DND-41 (cell line): Measurements from ENCODE around the gene ZBED1.
A peak's percentile ranks its signal among the peaks of the same experiment; 100 is the strongest.

ENCODE experiments used
- ATAC-seq: fragments of 200-7000 bp; cut with Tn5 transposase; 3 replicates; pipeline ENCODE4 v1.9.1; 2021; ENCODE audit warnings: low read depth; ENCODE audit not compliant: insufficient read depth
- DNase-seq: peaks from one replicate; pipeline ENCODE4 v3.0.0-alpha.2; 2020
- H2AFZ ChIP-seq: 2 replicates; pipeline ENCODE4 v1.6.0; 2012; ENCODE audit warnings: low read depth, low read length
- H3K27ac ChIP-seq: 2 replicates; pipeline ENCODE4 v1.5.1; 2012; ENCODE audit warnings: low read length, inconsistent platforms
- H3K27me3 ChIP-seq: fragments of 200-600 bp; sonication (generic); 2 replicates; pipeline ENCODE4 v1.6.0; 2012; ENCODE audit warnings: low read length, mild to moderate bottlenecking, inconsistent platforms; ENCODE audit not compliant: insufficient read depth, poor library complexity
- H3K36me3 ChIP-seq: 2 replicates; pipeline ENCODE4 v1.5.1; 2012; ENCODE audit warnings: low read length, inconsistent platforms; ENCODE audit not compliant: insufficient read depth
- H3K4me1 ChIP-seq: 2 replicates; pipeline ENCODE4 v1.5.1; 2012; ENCODE audit warnings: mild to moderate bottlenecking, low read length; ENCODE audit not compliant: insufficient read depth
- H3K4me2 ChIP-seq: 2 replicates; pipeline ENCODE4 v1.6.0; 2012; ENCODE audit warnings: mild to moderate bottlenecking, moderate library complexity, low read length, inconsistent platforms; ENCODE audit not compliant: insufficient read depth
- H3K4me3 ChIP-seq, 2 experiments: fragments of 200-600 bp in 1 of 2; shearing (Covaris generic) in 1 of 2; 2 replicates each; pipeline ENCODE4 v1.5.1; 2012 to 2016; ENCODE audit warnings: inconsistent platforms in 2 of 2, low read length in 2 of 2, mild to moderate bottlenecking in 2 of 2, low read depth in 1 of 2, moderate library complexity in 1 of 2
- H3K79me2 ChIP-seq: 2 replicates; pipeline ENCODE4 v1.6.0; 2012; ENCODE audit warnings: low read length, inconsistent platforms; ENCODE audit not compliant: insufficient read depth
- H3K9ac ChIP-seq: 2 replicates; pipeline ENCODE4 v1.6.0; 2012; ENCODE audit warnings: low read depth, mild to moderate bottlenecking, inconsistent platforms, low read length, moderate library complexity
- H3K9me3 ChIP-seq: 2 replicates; pipeline ENCODE4 v1.5.1; 2012; ENCODE audit warnings: low read length, moderate library complexity, mild to moderate bottlenecking, inconsistent platforms; ENCODE audit not compliant: insufficient read depth, severe bottlenecking
- H4K20me1 ChIP-seq: 2 replicates; pipeline ENCODE4 v1.6.0; 2012; ENCODE audit warnings: low read length; ENCODE audit not compliant: insufficient read depth
- EZH2 ChIP-seq: IDR thresholded peaks from 3 replicates; pipeline ENCODE4 v1.6.1; 2012; ENCODE audit warnings: borderline replicate concordance, low read depth, mild to moderate bottlenecking, moderate library complexity, low read length, inconsistent platforms; ENCODE audit not compliant: severe bottlenecking
- TF ChIP-seq, protein P1 (sequence below): IDR thresholded peaks from 2 replicates; pipeline ENCODE4 v1.5.1; 2012; ENCODE audit warnings: borderline replicate concordance, low read length, moderate library complexity, mild to moderate bottlenecking; ENCODE audit not compliant: poor library complexity, severe bottlenecking; ENCODE audit errors: extremely low read depth

Gene ZBED1

GRCh38 chrX:2501559-2502102 is 855 bp upstream of the ZBED1 start:
- TF ChIP-seq, protein P1, sequence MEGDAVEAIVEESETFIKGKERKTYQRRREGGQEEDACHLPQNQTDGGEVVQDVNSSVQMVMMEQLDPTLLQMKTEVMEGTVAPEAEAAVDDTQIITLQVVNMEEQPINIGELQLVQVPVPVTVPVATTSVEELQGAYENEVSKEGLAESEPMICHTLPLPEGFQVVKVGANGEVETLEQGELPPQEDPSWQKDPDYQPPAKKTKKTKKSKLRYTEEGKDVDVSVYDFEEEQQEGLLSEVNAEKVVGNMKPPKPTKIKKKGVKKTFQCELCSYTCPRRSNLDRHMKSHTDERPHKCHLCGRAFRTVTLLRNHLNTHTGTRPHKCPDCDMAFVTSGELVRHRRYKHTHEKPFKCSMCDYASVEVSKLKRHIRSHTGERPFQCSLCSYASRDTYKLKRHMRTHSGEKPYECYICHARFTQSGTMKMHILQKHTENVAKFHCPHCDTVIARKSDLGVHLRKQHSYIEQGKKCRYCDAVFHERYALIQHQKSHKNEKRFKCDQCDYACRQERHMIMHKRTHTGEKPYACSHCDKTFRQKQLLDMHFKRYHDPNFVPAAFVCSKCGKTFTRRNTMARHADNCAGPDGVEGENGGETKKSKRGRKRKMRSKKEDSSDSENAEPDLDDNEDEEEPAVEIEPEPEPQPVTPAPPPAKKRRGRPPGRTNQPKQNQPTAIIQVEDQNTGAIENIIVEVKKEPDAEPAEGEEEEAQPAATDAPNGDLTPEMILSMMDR = no peak
- TF ChIP-seq EZH2 = no peak
- Histone ChIP-seq H3K79me2 (peaks cover 37% of the 10 kb centered on the region), H2AFZ (no peak overlapping the region; the same call in 1 of the 2 replicates), H3K9me3 (no peaks in the 10 kb centered on the region), H4K20me1 (no peaks in the 10 kb centered on the region), H3K4me2 (peak overlapping the region; percentile 51), H3K9ac (peak overlapping the region; percentile 98; the same call in 1 of the 2 replicates), H3K4me3 (peak overlapping the region in 1 of 2 experiments; percentile 96; a peak in 1 of 4 replicates), H3K27me3 (no peaks in the 10 kb centered on the region), H3K4me1 (peaks cover 32% of the 10 kb centered on the region), H3K36me3 (peaks cover 4% of the 10 kb centered on the region; the same call in 1 of the 2 replicates), H3K27ac (no peak overlapping the region)
- DNase-seq (no peak), ATAC-seq (no peak)

DNA sequence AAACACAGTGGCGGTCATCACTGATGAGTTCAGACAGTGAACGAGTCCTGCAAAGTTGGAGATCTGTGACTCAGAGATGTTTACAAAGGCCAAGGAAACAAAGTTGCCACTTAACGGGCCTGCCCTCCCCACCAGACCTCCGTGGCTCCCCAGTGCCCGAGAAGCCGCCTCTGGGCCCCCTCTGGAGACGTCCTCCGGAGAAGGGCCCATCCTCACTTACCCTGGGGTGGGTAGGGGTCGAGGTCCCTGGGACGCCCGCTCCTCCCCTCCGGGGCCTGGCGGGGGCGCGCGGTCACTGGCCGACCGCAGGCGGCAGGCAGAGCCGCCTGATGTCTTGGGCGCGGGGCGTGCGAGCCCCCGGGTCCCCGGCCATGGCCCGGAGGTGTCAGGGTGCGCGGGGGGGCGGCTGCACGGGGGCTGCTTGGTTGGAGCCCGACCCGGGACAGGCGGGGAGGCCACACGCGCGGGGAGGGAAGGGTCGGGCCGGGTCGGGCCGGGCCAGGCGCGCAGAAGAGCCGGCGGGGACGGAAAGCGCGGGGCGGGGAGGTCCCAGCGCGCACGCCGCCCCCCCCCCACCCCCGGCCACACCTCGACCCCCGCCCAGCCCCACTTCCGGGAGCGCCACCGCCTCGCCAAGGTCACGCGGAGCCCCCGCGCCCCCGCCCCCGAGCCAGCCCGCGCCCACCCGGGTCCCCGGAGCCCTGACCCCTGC is 529 bp downstream of the ZBED1 start:
- peaks cover 14% of the 10 kb centered on the region for H3K36me3 ChIP-seq
- peak overlapping the region; percentile 88 for H2AFZ ChIP-seq
- H3K4me3 ChIP-seq = peak overlapping the region; percentile 93 to 96
- DNase-seq (peak; percentile 70), ATAC-seq (peak; percentile 68)
- no peaks in the 10 kb centered on the region for H3K27me3 ChIP-seq
- H3K27ac ChIP-seq = peak overlapping the region; percentile 80
- peak overlapping the region; percentile 98 for H3K9ac ChIP-seq
- peak overlapping the region; percentile 89 for H3K4me2 ChIP-seq
- TF ChIP-seq, protein P1 = no peak
- no peak for TF ChIP-seq EZH2
- H4K20me1 ChIP-seq = peaks cover 4% of the 10 kb centered on the region; the same call in 1 of the 2 replicates
- peaks cover 50% of the 10 kb centered on the region for H3K79me2 ChIP-seq
- H3K4me1 ChIP-seq = peaks cover 32% of the 10 kb centered on the region
- H3K9me3 ChIP-seq = no peaks in the 10 kb centered on the region

GRCh38 chrX:2499507-2499906 is 1.3 kb downstream of the ZBED1 start:
- TF ChIP-seq EZH2 = no peak
- TF ChIP-seq, protein P1 = no peak
- H3K4me2 ChIP-seq = peak overlapping the region; percentile 89
- peaks cover 14% of the 10 kb centered on the region for H3K36me3 ChIP-seq
- DNase-seq = no peak
- H2AFZ ChIP-seq = 0 out of 2 replicates have a peak overlapping the region, but pooled peaks have one; percentile 13
- H3K4me1 ChIP-seq = peaks cover 32% of the 10 kb centered on the region
- peak overlapping the region; percentile 93 to 96; a peak in 3 of 4 replicates for H3K4me3 ChIP-seq
- H3K27ac ChIP-seq = peak overlapping the region; percentile 80
- peak overlapping the region; percentile 98 for H3K9ac ChIP-seq
- ATAC-seq = no peak
- H3K79me2 ChIP-seq = peaks cover 58% of the 10 kb centered on the region
- H4K20me1 ChIP-seq = peaks cover 5% of the 10 kb centered on the region; the same call in 1 of the 2 replicates
- no peaks in the 10 kb centered on the region for H3K27me3 ChIP-seq
- no peaks in the 10 kb centered on the region for H3K9me3 ChIP-seq
